GM23338 (cell line): ENCODE measurements around the gene NFKB1. TPM values are rescaled to one million over a fixed set of nuclear protein-coding genes. Genes with fewer than 3 reads are reported as not detected.

Experiments used
- ATAC-seq: fragments of 200-7000 bp; cut with Tn5 transposase; 3 replicates; pipeline ENCODE4 v1.9.1; 2020
- DNase-seq: peaks from one replicate; pipeline ENCODE4 v3.0.0-alpha.2; 2015; ENCODE audit warnings: low spot score
- H2AFZ ChIP-seq: fragments of 200-600 bp; sonication (generic); 2 replicates; pipeline ENCODE4 v1.8.0; 2016; ENCODE audit warnings: antibody characterized with exemption, mild to moderate bottlenecking, moderate library complexity
- H3F3A ChIP-seq: fragments of 200-600 bp; sonication (generic); replicated peaks from 2 replicates; pipeline ENCODE4 v1.8.0; 2017; ENCODE audit warnings: antibody characterized with exemption, mixed run types, low read depth
- H3K27ac ChIP-seq: fragments of 200-600 bp; sonication (generic); 2 replicates; pipeline ENCODE4 v1.6.1; 2016; ENCODE audit warnings: low read depth
- H3K27me3 ChIP-seq: fragments of 200-600 bp; sonication (generic); 2 replicates; pipeline ENCODE4 v1.8.0; 2016; ENCODE audit warnings: mild to moderate bottlenecking, mixed run types, moderate library complexity; ENCODE audit not compliant: insufficient read depth
- H3K36me3 ChIP-seq: fragments of 200-600 bp; sonication (generic); 2 replicates; pipeline ENCODE4 v1.8.0; 2016; ENCODE audit warnings: mild to moderate bottlenecking; ENCODE audit not compliant: insufficient read depth
- H3K4me1 ChIP-seq: fragments of 200-600 bp; sonication (generic); 2 replicates; pipeline ENCODE4 v1.8.0; 2016; ENCODE audit warnings: mild to moderate bottlenecking, moderate library complexity; ENCODE audit not compliant: insufficient read depth
- H3K4me2 ChIP-seq: fragments of 200-600 bp; sonication (generic); 2 replicates; pipeline ENCODE4 v1.7.1; 2017; ENCODE audit warnings: mixed run types
- H3K4me3 ChIP-seq: fragments of 200-600 bp; sonication (generic); 2 replicates; pipeline ENCODE4 v1.6.1; 2016; ENCODE audit warnings: mixed run types
- H3K79me2 ChIP-seq: fragments of 200-600 bp; sonication (generic); replicated peaks from 2 replicates; pipeline ENCODE4 v1.8.0; 2017; ENCODE audit warnings: mild to moderate bottlenecking; ENCODE audit not compliant: insufficient read depth
- H3K9me2 ChIP-seq: fragments of 200-600 bp; sonication (generic); 2 replicates; pipeline ENCODE4 v1.8.0; 2017; ENCODE audit not compliant: insufficient read depth
- H4K20me1 ChIP-seq: fragments of 200-600 bp; sonication (generic); replicated peaks from 2 replicates; pipeline ENCODE4 v1.8.0; 2017; ENCODE audit warnings: mild to moderate bottlenecking; ENCODE audit not compliant: insufficient read depth
- H3K27ac Mint-ChIP-seq: 2 replicates; pipeline ENCODE4 v1.8.0; 2020; ENCODE audit warnings: inconsistent platforms, mild to moderate bottlenecking, moderate library complexity, mixed read lengths
- H3K27me3 Mint-ChIP-seq: 3 replicates; pipeline ENCODE4 v1.8.0; 2022; ENCODE audit warnings: low read depth, mild to moderate bottlenecking, moderate library complexity, mixed read lengths, inconsistent platforms; ENCODE audit not compliant: insufficient read depth, poor library complexity
- H3K36me3 Mint-ChIP-seq: 3 replicates; pipeline ENCODE4 v1.8.0; 2021; ENCODE audit warnings: low read depth, mild to moderate bottlenecking, inconsistent platforms, moderate library complexity, mixed read lengths
- H3K4me1 Mint-ChIP-seq: 3 replicates; pipeline ENCODE4 v1.8.0; 2020; ENCODE audit warnings: mild to moderate bottlenecking, inconsistent platforms, mixed read lengths
- H3K4me3 Mint-ChIP-seq: 3 replicates; pipeline ENCODE4 v1.8.0; 2021; ENCODE audit warnings: moderate library complexity, mild to moderate bottlenecking, inconsistent platforms, mixed read lengths
- H3K9me3 Mint-ChIP-seq: 3 replicates; pipeline ENCODE4 v1.8.0; 2020; ENCODE audit warnings: moderate library complexity, mild to moderate bottlenecking, inconsistent platforms, mixed read lengths
- CREB1 ChIP-seq: fragments of 250-450 bp; sonication (Bioruptor Pico); IDR thresholded peaks from 2 replicates; pipeline ENCODE4 v1.5.0; 2020; ENCODE audit warnings: low read depth, mild to moderate bottlenecking, moderate library complexity
- ETS1 ChIP-seq: IDR thresholded peaks from 2 replicates; pipeline ENCODE4 v1.6.1; 2016; ENCODE audit warnings: antibody characterized with exemption
- EZH2 ChIP-seq: fragments of 200-600 bp; sonication (generic); IDR thresholded peaks from one replicate; pipeline ENCODE4 v1.8.0; 2017; ENCODE audit warnings: antibody characterized with exemption, mild to moderate bottlenecking, low read depth; ENCODE audit not compliant: unreplicated experiment
- JUNB ChIP-seq: IDR thresholded peaks from one replicate; pipeline ENCODE4 v1.6.1; 2016; ENCODE audit warnings: antibody characterized with exemption; ENCODE audit not compliant: unreplicated experiment
- NANOG ChIP-seq: IDR thresholded peaks from 2 replicates; pipeline ENCODE4 v1.6.1; 2016; ENCODE audit warnings: antibody characterized with exemption, borderline replicate concordance
- POLR2AphosphoS5 ChIP-seq: IDR thresholded peaks from 2 replicates; pipeline ENCODE4 v1.6.1; 2016; ENCODE audit warnings: antibody characterized with exemption, low read depth
- REST ChIP-seq: IDR thresholded peaks from one replicate; pipeline ENCODE4 v1.6.1; 2018; ENCODE audit warnings: antibody characterized with exemption; ENCODE audit not compliant: unreplicated experiment
- STAT1 ChIP-seq: IDR thresholded peaks from one replicate; pipeline ENCODE4 v1.6.1; 2016; ENCODE audit warnings: antibody characterized with exemption; ENCODE audit not compliant: unreplicated experiment
- ZNF114 ChIP-seq: fragments of 250-450 bp; sonication (Bioruptor Pico); IDR thresholded peaks from 2 replicates; pipeline ENCODE4 v1.5.0; 2020; ENCODE audit warnings: mild to moderate bottlenecking, moderate library complexity
- polyA plus RNA-seq: library from polyadenylated mRNA; unstranded; fragments of >200 nt; fragmentation: Nextera tagmentation; extraction: Ambion mirVana; gene quantifications from 2 replicates; pipeline ENCODE4 v1.2.1, GENCODE V29; 2016
- total RNA-seq: library from RNA; depleted of rRNA; stranded (reverse); fragments of >200 nt; shearing (Covaris generic); gene quantifications from 2 replicates; pipeline ENCODE4 v1.2.3, GENCODE V29; 2014
- TF ChIP-seq, protein P1 (sequence below): fragments of 250-450 bp; sonication (Bioruptor Pico); IDR thresholded peaks from 2 replicates; pipeline ENCODE4 v1.5.0; 2020; ENCODE audit warnings: mild to moderate bottlenecking, moderate library complexity

Gene NFKB1
- total and polyA plus RNA-seq, 2 experiments from 2014 or later: 0.82 to 4.6 TPM

DNA sequence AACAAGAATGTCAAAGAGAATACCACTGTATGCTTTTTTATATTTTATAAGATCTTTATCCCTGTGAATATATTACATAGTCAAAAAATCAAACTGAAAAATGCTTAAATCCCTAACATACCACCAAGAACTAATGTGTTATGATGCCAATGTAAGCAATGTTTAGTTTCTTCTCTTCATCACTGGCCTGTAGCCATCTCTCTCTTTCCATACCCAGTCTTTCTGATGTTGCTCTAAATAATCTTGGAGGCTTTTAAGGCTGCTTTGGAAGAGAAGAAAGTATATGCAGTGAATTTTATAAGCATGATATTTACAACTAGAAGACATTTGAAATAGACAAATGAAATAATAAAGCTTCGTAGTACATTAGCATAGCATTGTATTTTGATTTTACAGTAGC lies 82.9 kb downstream of the NFKB1 start (continued):
- TF ChIP-seq ETS1 (no peak), REST (no peak)

GRCh38 chr4:102585329-102585728 lies 84.2 kb downstream of the NFKB1 start:
- H3K4me3 Mint-ChIP-seq: no peak overlapping the region
- Histone ChIP-seq H3K27me3 (no peaks in the 10 kb centered on the region), H3K79me2 (no peaks in the 10 kb centered on the region), H3K4me2 (no peak overlapping the region), H3K4me3 (no peak overlapping the region), H4K20me1 (no peaks in the 10 kb centered on the region), H3K4me1 (no peaks in the 10 kb centered on the region), H2AFZ (no peak overlapping the region), H3K27ac (no peak overlapping the region), H3F3A (no peaks in the 10 kb centered on the region), H3K9me2 (no peaks in the 10 kb centered on the region), H3K36me3 (no peaks in the 10 kb centered on the region)
- no peaks in the 10 kb centered on the region for H3K36me3 Mint-ChIP-seq
- H3K27me3 Mint-ChIP-seq: no peaks in the 10 kb centered on the region
- ATAC-seq (no peak), DNase-seq (no peak)
- no peak overlapping the region for H3K27ac Mint-ChIP-seq
- no peaks in the 10 kb centered on the region for H3K4me1 Mint-ChIP-seq
- H3K9me3 Mint-ChIP-seq: no peaks in the 10 kb centered on the region; the same call in 2 of the 3 replicates
- no peak for TF ChIP-seq EZH2
- no peak for TF ChIP-seq POLR2AphosphoS5
- no peak for TF ChIP-seq NANOG
- no peak for TF ChIP-seq JUNB
- TF ChIP-seq CREB1 (CRISPR knock-in tag): no peak
- no peak for TF ChIP-seq REST
- no peak for TF ChIP-seq ETS1
- TF ChIP-seq ZNF114 (CRISPR knock-in tag): no peak
- TF ChIP-seq, protein P1, sequence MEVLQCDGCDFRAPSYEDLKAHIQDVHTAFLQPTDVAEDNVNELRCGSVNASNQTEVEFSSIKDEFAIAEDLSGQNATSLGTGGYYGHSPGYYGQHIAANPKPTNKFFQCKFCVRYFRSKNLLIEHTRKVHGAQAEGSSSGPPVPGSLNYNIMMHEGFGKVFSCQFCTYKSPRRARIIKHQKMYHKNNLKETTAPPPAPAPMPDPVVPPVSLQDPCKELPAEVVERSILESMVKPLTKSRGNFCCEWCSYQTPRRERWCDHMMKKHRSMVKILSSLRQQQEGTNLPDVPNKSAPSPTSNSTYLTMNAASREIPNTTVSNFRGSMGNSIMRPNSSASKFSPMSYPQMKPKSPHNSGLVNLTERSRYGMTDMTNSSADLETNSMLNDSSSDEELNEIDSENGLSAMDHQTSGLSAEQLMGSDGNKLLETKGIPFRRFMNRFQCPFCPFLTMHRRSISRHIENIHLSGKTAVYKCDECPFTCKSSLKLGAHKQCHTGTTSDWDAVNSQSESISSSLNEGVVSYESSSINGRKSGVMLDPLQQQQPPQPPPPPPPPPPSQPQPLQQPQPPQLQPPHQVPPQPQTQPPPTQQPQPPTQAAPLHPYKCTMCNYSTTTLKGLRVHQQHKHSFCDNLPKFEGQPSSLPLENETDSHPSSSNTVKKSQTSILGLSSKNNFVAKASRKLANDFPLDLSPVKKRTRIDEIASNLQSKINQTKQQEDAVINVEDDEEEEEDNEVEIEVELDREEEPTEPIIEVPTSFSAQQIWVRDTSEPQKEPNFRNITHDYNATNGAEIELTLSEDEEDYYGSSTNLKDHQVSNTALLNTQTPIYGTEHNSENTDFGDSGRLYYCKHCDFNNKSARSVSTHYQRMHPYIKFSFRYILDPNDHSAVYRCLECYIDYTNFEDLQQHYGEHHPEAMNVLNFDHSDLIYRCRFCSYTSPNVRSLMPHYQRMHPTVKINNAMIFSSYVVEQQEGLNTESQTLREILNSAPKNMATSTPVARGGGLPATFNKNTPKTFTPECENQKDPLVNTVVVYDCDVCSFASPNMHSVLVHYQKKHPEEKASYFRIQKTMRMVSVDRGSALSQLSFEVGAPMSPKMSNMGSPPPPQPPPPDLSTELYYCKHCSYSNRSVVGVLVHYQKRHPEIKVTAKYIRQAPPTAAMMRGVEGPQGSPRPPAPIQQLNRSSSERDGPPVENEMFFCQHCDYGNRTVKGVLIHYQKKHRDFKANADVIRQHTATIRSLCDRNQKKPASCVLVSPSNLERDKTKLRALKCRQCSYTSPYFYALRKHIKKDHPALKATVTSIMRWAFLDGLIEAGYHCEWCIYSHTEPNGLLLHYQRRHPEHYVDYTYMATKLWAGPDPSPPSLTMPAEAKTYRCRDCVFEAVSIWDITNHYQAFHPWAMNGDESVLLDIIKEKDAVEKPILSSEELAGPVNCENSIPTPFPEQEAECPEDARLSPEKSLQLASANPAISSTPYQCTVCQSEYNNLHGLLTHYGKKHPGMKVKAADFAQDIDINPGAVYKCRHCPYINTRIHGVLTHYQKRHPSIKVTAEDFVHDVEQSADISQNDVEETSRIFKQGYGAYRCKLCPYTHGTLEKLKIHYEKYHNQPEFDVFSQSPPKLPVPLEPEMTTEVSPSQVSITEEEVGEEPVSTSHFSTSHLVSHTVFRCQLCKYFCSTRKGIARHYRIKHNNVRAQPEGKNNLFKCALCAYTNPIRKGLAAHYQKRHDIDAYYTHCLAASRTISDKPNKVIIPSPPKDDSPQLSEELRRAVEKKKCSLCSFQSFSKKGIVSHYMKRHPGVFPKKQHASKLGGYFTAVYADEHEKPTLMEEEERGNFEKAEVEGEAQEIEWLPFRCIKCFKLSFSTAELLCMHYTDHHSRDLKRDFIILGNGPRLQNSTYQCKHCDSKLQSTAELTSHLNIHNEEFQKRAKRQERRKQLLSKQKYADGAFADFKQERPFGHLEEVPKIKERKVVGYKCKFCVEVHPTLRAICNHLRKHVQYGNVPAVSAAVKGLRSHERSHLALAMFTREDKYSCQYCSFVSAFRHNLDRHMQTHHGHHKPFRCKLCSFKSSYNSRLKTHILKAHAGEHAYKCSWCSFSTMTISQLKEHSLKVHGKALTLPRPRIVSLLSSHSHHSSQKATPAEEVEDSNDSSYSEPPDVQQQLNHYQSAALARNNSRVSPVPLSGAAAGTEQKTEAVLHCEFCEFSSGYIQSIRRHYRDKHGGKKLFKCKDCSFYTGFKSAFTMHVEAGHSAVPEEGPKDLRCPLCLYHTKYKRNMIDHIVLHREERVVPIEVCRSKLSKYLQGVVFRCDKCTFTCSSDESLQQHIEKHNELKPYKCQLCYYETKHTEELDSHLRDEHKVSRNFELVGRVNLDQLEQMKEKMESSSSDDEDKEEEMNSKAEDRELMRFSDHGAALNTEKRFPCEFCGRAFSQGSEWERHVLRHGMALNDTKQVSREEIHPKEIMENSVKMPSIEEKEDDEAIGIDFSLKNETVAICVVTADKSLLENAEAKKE: no peak
- TF ChIP-seq STAT1: no peak
